ENCODE results near the gene SRD5A1.

DNA sequence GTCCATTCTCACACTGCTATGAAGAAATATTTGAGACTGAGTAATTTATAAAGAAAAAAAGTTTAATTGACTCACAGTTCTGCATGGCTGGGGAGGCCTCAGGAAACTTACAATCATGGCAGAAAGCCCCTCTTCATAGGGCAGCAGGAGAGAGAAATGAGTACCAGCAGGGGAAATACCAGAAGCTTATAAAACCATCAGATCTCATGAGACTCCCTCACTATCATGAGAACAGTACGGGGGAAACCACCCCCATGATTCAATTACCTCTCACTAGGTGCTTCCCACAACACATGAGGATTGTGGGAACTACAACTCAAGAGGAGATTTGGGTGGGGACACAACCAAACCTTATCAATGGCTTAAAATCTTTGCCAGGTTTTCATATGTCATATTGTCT lies 59.7 kb downstream of the SRD5A1 start:
- TF ChIP-seq EZH2 (IDR thresholded peaks at IDR 0.05; ENCODE audit: insufficient read depth, poor library complexity, severe bottlenecking) (no peak), EZH2phosphoT487 (IDR thresholded peaks at IDR 0.05; ENCODE audit: insufficient read depth, low read depth) (no peak)
